LNCAP (cell line): ENCODE measurements around the gene ZNF862.

Experiments
- TF ChIP-seq, protein P1 (sequence below): fragments of 450-650 bp; IDR thresholded peaks from 2 replicates; pipeline ENCODE4 v1.5.1; 2017; ENCODE audit warnings: mild to moderate bottlenecking

Gene ZNF862

DNA sequence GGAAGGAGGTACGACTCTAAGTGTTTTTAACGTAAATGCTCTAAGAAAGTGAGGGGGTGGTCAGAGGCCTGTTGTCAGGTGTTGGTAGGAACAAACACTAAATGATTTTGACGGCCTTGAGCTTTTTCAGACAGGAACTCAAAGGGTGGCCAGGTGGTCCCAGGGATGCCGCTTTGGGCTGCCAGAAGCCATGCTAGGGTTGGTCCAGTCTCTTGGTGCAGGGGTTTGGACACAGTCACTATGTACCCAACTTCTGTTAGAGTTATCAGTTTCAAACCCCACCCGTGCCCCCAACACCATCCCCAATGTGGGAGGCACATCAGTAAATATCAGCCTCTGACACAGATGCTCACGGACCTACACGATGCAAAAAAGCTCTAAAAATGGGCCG is 44.9 kb downstream of the ZNF862 start:
- TF ChIP-seq, protein P1, sequence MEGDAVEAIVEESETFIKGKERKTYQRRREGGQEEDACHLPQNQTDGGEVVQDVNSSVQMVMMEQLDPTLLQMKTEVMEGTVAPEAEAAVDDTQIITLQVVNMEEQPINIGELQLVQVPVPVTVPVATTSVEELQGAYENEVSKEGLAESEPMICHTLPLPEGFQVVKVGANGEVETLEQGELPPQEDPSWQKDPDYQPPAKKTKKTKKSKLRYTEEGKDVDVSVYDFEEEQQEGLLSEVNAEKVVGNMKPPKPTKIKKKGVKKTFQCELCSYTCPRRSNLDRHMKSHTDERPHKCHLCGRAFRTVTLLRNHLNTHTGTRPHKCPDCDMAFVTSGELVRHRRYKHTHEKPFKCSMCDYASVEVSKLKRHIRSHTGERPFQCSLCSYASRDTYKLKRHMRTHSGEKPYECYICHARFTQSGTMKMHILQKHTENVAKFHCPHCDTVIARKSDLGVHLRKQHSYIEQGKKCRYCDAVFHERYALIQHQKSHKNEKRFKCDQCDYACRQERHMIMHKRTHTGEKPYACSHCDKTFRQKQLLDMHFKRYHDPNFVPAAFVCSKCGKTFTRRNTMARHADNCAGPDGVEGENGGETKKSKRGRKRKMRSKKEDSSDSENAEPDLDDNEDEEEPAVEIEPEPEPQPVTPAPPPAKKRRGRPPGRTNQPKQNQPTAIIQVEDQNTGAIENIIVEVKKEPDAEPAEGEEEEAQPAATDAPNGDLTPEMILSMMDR, result no peak

DNA sequence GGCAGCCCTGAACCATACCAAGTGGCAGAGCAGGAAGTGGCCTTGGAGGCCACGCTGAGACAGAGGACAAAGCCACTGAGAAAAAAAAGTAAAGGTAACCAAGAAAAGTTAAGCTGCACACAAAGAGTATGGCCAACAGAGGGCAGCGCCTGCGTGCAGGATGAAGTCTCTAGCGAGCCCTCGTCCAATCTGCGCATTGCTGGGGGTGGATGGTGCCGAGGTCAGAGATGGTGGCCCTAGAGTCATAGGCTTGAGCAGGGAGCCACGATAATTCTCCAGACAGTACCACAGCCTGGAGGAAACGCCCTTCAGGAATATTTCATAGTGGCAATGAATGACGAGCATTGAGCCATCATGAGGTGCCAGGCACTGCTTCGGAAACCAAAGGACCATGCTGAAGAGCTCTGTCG is 45.3 kb downstream of the ZNF862 start:
- TF ChIP-seq, protein P1, result peak; percentile 78

DNA sequence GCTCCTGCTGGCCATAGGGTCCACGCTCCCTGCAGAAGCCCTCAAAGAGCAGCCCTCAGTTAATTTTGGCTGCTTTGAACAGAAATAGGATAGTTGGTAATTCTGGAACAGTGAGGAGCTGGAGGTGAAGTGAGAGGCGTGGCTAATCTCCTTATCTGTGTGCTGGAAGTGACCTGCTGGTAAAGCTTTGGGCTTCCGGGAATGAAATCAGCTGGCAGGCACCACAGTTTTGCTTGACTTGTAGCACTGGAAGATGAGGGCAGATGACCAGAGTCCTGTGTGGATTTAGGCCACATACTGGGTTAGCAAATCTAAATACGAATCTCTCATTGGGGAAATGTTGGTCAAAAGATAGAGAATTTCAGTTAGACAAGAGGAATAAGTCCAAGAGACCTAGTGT is 45.8 kb downstream of the ZNF862 start:
- TF ChIP-seq, protein P1, result no peak

DNA sequence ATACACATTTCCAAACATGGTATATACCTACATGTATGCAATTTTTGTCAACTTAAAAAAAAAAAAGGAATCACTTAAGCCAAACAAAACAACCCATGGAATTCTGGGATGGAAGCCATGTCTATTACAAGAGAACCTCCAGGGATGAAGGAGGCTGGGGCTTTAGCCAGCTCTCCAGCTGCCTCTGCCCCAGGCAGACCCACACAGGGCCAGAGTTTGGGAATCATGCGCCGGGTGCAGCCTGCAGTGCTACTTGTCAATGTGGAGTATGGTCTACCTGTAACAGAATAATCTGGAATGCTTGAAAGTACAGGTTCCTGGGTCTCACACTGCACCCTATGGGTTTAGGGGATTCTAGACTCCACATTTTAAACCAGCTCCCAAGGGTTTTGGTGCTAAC is 46.4 kb downstream of the ZNF862 start:
- TF ChIP-seq, protein P1, result no peak

DNA sequence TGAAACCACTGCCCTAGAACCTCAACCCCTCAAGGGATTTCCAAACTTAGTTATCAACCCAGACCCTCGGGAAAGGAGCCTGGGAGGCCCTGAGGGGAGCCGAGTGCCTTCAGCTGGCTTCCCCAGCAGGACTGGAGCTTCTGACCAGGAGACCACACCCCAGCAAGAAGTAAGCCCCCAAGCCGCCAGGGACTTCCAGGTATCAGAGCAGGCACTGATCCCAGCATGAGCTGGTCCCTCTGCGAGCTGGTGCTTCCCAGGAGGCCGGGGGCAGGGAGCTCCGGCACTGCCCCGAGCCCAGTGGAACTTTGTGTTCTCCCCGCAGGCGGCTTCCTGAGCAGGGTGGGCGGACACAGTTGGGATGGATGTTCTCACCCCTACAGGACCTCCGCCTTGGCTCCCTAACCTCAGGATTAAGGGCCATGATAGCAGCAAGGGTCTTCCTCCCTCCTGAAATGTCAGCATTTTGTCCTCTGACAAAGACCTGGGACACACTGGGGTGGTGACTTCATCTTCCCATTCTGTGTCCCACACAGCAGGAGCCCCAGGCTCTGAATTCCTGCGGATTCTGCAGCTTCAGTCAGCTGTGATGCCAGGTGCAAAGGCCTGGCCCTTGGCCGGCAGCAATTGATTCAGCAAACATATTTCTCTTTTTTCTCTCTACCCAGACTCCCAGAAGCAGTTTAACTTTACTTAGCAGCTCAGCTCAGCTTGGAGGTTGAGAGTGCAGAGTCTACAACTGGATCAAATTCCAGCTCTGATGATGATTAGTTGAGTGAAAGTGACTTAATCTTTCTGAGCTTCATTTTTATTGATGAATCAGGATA is 47.2 kb downstream of the ZNF862 start:
- TF ChIP-seq, protein P1, result no peak

DNA sequence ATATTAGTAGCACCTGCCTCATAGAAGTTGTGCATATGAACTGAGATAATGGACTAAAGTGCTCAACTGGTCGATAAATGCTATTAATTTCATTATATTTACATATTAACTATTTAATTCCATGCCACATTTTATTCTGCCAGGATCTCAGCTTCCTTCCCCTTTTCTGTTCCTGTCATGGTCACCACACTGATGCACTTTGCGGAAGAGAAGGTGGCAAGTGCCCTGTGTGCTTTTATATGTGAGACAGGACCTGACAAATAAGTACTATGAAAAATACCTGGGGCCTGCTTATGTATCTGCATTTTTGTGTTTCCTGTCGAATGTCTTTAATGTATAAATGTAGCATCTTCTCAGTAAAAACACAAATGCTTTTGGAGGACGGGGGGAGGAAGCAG is 47.8 kb downstream of the ZNF862 start:
- TF ChIP-seq, protein P1, result no peak

DNA sequence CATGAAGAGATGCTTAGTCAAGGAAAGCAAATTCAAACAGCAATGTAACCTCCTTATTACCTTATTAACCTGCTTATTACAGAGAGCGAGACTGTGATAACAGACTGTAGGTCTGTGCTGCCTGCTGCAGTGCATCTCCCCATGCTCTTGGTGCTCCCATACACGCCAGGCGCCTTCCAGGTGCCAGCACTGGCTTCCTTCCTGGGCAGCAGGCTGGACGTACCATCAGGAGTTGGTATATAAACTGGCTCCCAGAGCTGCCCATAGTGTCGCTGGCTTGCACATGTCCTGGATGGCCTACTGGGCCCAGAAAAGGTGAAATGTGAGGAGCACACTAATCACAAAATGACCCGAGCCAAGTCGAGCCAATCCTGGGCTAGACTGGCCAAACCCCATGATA is 49.1 kb downstream of the ZNF862 start:
- TF ChIP-seq, protein P1, result no peak
